Tibial nerve (tissue), 4 donors: ENCODE measurements around the gene CASP7. TPM values are rescaled to one million over a fixed set of nuclear protein-coding genes. Genes with fewer than 3 reads are reported as not detected.

Experiments
- DNase-seq, 2 donors: peaks; one replicate each; pipeline ENCODE4 v3.0.0-alpha.2; 2019; ENCODE audit warnings: low spot score in 2 of 2
- H3K27ac ChIP-seq, 4 donors: fragments of 200-600 bp; sonication (generic) in 3 of 4; one replicate each; pipeline ENCODE4 v1.5.1; 2017 to 2019; ENCODE audit warnings: mild to moderate bottlenecking in 1 of 4
- H3K27me3 ChIP-seq, 2 donors: fragments of 200-600 bp; sonication (generic) in 1 of 2; one replicate each; pipeline versions ENCODE4 v1.5.1 to v1.6.0; 2017 to 2019
- H3K36me3 ChIP-seq, 3 donors: fragments of 200-600 bp; sonication (generic); one replicate each; pipeline ENCODE4 v1.5.1; 2018 to 2019
- H3K4me1 ChIP-seq, 4 donors: fragments of 200-600 bp; sonication (generic) in 3 of 4; one replicate each; pipeline ENCODE4 v1.5.1; 2017 to 2019
- H3K4me3 ChIP-seq, 4 donors: fragments of 200-600 bp; sonication (generic) in 3 of 4; one replicate each; pipeline ENCODE4 v1.5.1; 2017 to 2019; ENCODE audit warnings: mild to moderate bottlenecking in 1 of 4, moderate library complexity in 1 of 4
- H3K9me3 ChIP-seq, 4 donors: fragments of 200-600 bp; sonication (generic) in 3 of 4; one replicate each; pipeline ENCODE4 v1.5.1; 2017 to 2019
- CTCF ChIP-seq, 5 experiments: fragments of 200-600 bp in 3 of 5; fragments of 450-650 bp in 2 of 5; sonication (generic) in 3 of 5; IDR thresholded peaks; one replicate each; pipeline ENCODE4 v1.5.1; 2016 to 2019; ENCODE audit warnings: antibody characterized with exemption in 5 of 5, mild to moderate bottlenecking in 3 of 5, moderate library complexity in 2 of 5
- EP300 ChIP-seq, 2 donors: sonication (generic); formaldehyde crosslinking; IDR thresholded peaks; one replicate each; pipeline ENCODE4 v1.6.1; 2017; ENCODE audit warnings: antibody characterized with exemption in 2 of 2, mild to moderate bottlenecking in 1 of 2
- POLR2A ChIP-seq, 2 donors: fragments of 450-650 bp; IDR thresholded peaks; one replicate each; pipeline ENCODE4 v1.6.1; 2017; ENCODE audit warnings: antibody characterized with exemption in 2 of 2, mild to moderate bottlenecking in 2 of 2, moderate library complexity in 2 of 2
- WGBS, 2 donors: methylation state at CpG; one replicate each; pipeline ENCODE4 v1.1.5; 2018; 5-methylcytosine and 5-hydroxymethylcytosine counted together
- total RNA-seq, 4 donors: library from RNA; depleted of rRNA; stranded (reverse); fragments of >200 nt; gene quantifications; one replicate each; pipeline ENCODE4 v1.1.0, GENCODE V29; 2016

CASP7 gene
- total RNA-seq, 4 donors from 2014 or later, result 12.9 to 18.4 (median 16.8) TPM

DNA sequence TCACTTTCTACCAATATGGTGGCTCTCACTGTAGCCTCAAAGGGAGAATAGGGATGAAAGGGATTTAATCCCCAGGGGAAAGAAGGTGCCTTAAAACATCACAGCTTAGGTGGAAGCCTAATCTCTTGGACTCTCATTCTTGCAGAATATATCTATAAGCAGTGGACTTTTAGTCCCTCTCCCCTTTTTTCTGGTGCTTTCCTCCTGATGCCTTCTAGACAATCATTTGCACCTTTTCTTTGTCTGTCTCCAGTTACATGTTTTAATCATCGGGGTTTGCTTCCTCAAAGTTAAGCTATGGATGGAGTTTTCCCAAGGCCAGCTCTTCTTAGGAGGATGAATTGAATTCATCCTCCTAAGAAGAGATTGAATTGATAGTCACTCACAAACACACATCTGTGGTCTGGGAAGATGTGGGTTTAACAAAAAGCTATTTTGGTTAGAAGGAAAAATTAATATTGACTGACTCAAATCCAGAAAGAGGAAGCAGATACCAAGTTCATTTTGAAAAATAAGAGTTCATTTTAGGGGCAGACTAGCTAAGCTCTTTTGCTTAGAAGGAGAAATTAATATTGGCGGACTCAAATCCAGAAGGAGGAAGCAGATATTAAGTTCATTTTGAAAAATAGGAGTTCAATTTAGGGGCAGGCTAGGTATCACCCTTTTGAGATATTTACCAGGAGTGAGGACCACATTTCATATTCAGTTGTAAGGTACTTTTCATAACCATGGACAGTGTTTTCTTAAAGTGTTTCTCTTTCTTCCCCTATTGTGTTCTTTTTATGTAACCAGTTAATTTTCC is 36.6 kb downstream of the CASP7 start:
- peaks cover 0 to 50% (median under 1%) of the 10 kb centered on the region in 3 donors for H3K36me3 ChIP-seq
- WGBS, 2 donors, result 60 to 92% methylated on average over 2 of the region's 2 CpGs
- H3K4me1 ChIP-seq, result peaks cover 0 to 8% (median 0%) of the 10 kb centered on the region in 4 donors
- TF ChIP-seq EP300 (IDR thresholded peaks at IDR 0.05) (no peak), CTCF (IDR thresholded peaks at IDR 0.05) (no peak), POLR2A (IDR thresholded peaks at IDR 0.05) (no peak)
- DNase-seq, result no peak
- H3K27ac ChIP-seq, result no peak overlapping the region
- no peaks in the 10 kb centered on the region for H3K27me3 ChIP-seq
- H3K4me3 ChIP-seq, result no peak overlapping the region
- no peaks in the 10 kb centered on the region for H3K9me3 ChIP-seq

DNA sequence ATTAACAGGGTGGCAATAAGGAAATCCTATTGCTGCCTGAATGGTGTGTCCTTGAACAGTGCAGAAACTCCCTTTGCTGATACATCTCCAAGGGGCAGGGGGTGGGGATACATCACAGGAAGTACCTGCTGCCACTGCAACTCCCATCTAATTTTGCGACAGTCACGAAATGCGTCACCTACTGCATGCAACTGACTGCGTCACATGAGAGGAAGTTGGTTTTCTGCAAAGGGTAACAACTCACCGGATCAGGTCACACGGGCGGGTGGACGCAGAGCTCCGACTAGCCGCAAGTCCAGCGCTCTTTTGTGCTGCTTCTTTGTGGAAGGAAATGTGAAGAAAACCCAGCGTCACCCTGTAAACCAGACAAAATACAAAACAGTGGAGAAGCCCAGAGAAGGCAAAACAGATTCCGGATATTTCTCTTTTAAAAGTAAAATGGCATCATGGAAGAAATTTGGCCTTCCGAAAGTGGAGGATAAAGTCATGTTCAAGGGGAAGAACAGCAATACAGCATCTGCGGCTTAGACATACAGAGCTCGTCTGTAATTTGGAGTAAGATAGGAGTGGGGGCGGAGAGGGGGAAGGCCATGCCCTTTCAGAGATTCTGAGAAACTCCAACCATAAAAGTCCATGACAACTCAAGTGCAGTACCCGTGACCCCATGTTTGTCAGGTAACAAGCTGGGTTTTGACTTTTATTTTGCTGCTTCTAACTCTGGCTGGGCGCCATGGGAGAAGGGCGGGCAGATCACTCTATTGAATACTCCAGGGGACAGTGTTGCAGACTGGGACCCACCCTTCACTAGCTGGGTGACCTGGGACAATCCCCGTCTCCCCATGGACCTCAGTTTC is 39.5 kb downstream of the CASP7 start:
- no peak overlapping the region for H3K4me3 ChIP-seq
- H3K36me3 ChIP-seq, result peaks cover 0 to 72% (median 9%) of the 10 kb centered on the region in 3 donors
- H3K27ac ChIP-seq, result peak overlapping the region in 1 of 4 donors; percentile 32
- 94 to 95% methylated on average over 21 of the region's 21 CpGs for WGBS, 2 donors
- no peak for DNase-seq
- no peaks in the 10 kb centered on the region for H3K9me3 ChIP-seq
- TF ChIP-seq CTCF (IDR thresholded peaks at IDR 0.05), result no peak
- no peak for TF ChIP-seq EP300 (IDR thresholded peaks at IDR 0.05)
- no peak for TF ChIP-seq POLR2A (IDR thresholded peaks at IDR 0.05)
- no peaks in the 10 kb centered on the region for H3K27me3 ChIP-seq
- H3K4me1 ChIP-seq, result peaks cover 0 to 5% (median 0%) of the 10 kb centered on the region in 4 donors

DNA sequence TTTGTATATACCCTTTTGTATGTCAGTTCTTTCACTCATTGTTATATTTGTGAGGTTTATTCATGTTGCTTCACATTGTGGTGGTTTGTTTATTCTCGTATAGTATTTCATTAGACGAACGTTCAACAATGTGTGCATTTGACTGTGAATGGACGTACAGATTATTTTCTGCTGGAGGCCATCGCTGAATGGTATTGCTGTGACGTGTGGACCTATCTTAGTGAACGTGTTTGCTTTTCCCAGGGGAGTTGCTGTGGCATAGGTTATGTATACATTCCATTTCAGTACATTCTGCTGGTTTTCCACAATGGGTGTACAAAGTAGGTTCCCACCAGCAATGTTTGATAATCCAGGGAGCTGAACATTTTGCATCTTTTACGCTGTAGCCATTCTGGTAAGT is 40.7 kb downstream of the CASP7 start:
- no peak for DNase-seq
- Histone ChIP-seq H3K4me3 (no peak overlapping the region), H3K9me3 (no peaks in the 10 kb centered on the region), H3K27me3 (no peaks in the 10 kb centered on the region), H3K36me3 (peaks cover 0 to 72% (median 15%) of the 10 kb centered on the region in 3 donors), H3K27ac (no peak overlapping the region), H3K4me1 (peaks cover 0 to 5% (median 0%) of the 10 kb centered on the region in 4 donors)
- TF ChIP-seq POLR2A (IDR thresholded peaks at IDR 0.05), result no peak
- TF ChIP-seq CTCF (IDR thresholded peaks at IDR 0.05), result no peak
- no peak for TF ChIP-seq EP300 (IDR thresholded peaks at IDR 0.05)
- WGBS, 2 donors, result 79 to 80% methylated on average over 8 of the region's 8 CpGs

DNA sequence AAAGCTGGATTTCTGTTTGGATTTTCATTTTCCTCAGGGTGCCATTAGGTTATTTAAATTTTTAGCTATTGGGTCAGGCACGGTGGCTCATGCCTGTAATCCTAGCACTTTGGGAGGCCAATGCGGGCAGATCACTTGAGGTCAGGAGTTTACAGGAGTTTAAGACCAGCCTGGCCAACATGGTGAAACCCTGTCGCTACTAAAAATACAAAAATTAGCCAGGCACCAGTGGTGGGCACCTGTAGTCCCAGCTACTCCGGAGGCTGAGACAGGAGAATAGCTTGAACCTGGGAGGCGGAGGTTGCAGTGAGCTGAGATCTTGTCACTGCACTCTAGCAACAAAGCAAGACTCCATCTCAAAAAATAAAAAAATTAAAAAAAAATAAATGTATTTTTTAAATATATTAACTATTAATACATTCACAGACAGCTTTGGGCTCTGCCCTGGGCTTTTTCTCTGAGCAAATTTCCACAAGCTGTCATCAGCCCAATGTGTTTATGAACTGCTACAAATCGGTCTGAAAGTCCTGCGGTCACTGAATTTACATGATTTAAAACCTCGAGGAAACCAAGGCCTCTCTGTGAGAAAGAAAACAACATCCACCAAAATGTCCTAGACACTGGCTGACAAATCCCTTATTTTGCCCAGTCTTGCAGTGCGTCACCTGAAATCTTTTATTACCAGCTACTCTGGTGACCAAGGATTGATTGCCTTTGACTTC is 52.6 kb downstream of the CASP7 start:
- H3K36me3 ChIP-seq, result peaks cover 0 to 39% (median 6%) of the 10 kb centered on the region in 3 donors
- H3K27ac ChIP-seq, result peak overlapping the region in 2 of 4 donors; percentile 7 to 39
- peaks cover 0 to 7% (median 0%) of the 10 kb centered on the region in 4 donors for H3K9me3 ChIP-seq
- no peak overlapping the region for H3K4me3 ChIP-seq
- TF ChIP-seq CTCF (IDR thresholded peaks at IDR 0.05), result no peak
- TF ChIP-seq POLR2A (IDR thresholded peaks at IDR 0.05), result no peak
- no peak for TF ChIP-seq EP300 (IDR thresholded peaks at IDR 0.05)
- no peak for DNase-seq
- WGBS, 2 donors, result 85 to 86% methylated on average over 9 of the region's 9 CpGs
- no peaks in the 10 kb centered on the region for H3K27me3 ChIP-seq
- peaks cover 0 to 19% (median 0%) of the 10 kb centered on the region in 4 donors for H3K4me1 ChIP-seq
